GM12878 (cell line): ENCODE measurements around the gene CADPS.

ENCODE experiments used
- CHD4 ChIP-seq: fragments of 200-600 bp; sonication (generic); IDR thresholded peaks from 2 replicates; pipeline ENCODE4 v1.6.1; 2016; ENCODE audit warnings: mild to moderate bottlenecking
- CTCF ChIP-seq, 3 experiments: IDR thresholded peaks in 2 of 3; conservative IDR thresholded peaks in 1 of 3; 2 replicates each; pipeline ENCODE4 v1.5.1; 2011; ENCODE audit warnings: low read depth in 3 of 3, low read length in 3 of 3, mild to moderate bottlenecking in 3 of 3, control low read depth in 2 of 3, moderate library complexity in 2 of 3, inconsistent platforms in 1 of 3, mixed read lengths in 1 of 3; ENCODE audit not compliant: control insufficient read depth in 2 of 3, insufficient read depth in 1 of 3; ENCODE audit errors: extremely low read depth in 1 of 3
- EZH2 ChIP-seq: IDR thresholded peaks from 2 replicates; pipeline ENCODE4 v1.6.1; 2012; ENCODE audit warnings: low read depth, mild to moderate bottlenecking, control low read depth, inconsistent platforms, low read length, borderline replicate concordance; ENCODE audit not compliant: control insufficient read depth
- FOXM1 ChIP-seq: IDR thresholded peaks from 2 replicates; pipeline ENCODE4 v1.6.1; 2012; ENCODE audit warnings: low read depth, mild to moderate bottlenecking, inconsistent platforms, low read length, moderate library complexity
- HDAC2 ChIP-seq: fragments of 200-600 bp; sonication (generic); IDR thresholded peaks from 2 replicates; pipeline ENCODE4 v1.6.1; 2017
- IKZF1 ChIP-seq: fragments of 450-650 bp; conservative IDR thresholded peaks from 2 replicates; pipeline ENCODE4 v1.6.1; 2017; ENCODE audit warnings: antibody characterized with exemption, mild to moderate bottlenecking
- MEF2A ChIP-seq: IDR thresholded peaks from 2 replicates; pipeline ENCODE4 v1.6.1; 2011; ENCODE audit warnings: low read depth, mild to moderate bottlenecking, low read length, moderate library complexity; ENCODE audit not compliant: insufficient read depth
- POLR2AphosphoS5 ChIP-seq: IDR thresholded peaks from 2 replicates; pipeline ENCODE4 v1.6.1; 2011; ENCODE audit warnings: mild to moderate bottlenecking, low read length, inconsistent platforms
- RAD21 ChIP-seq: IDR thresholded peaks from 2 replicates; pipeline ENCODE4 v1.6.1; 2011; ENCODE audit warnings: mild to moderate bottlenecking, low read depth, low read length, moderate library complexity; ENCODE audit not compliant: insufficient read depth
- SIN3A ChIP-seq: IDR thresholded peaks from 2 replicates; pipeline ENCODE4 v1.6.1; 2012; ENCODE audit warnings: low read depth, low read length, improper control_type of control experiment
- TAF1 ChIP-seq: IDR thresholded peaks from 2 replicates; pipeline ENCODE4 v1.6.1; 2011; ENCODE audit warnings: mild to moderate bottlenecking, low read depth, low read length, borderline replicate concordance
- TARDBP ChIP-seq: IDR thresholded peaks from 2 replicates; pipeline ENCODE4 v1.6.1; 2016; ENCODE audit warnings: borderline replicate concordance

- TF ChIP-seq FOXM1 (no peak), CTCF (IDR thresholded peaks at IDR 0.05 in 2 of 3, conservative IDR thresholded peaks at IDR 0.05 in 1 of 3; ENCODE audit: control insufficient read depth in 2 of 3, extremely low read depth in 1 of 3, insufficient read depth in 1 of 3, low read depth in 3 of 3, low read length in 3 of 3) (no peak), RAD21 (no peak), MEF2A (no peak), TARDBP (no peak), TAF1 (no peak), SIN3A (no peak), EZH2 (no peak), POLR2AphosphoS5 (no peak), HDAC2 (no peak), CHD4 (no peak), IKZF1 (no peak)
Measured at GRCh38 chr3:62379321-62379798, 495.9 kb downstream of the CADPS start.
